DMS79 (cell line): ENCODE measurements around the gene P2RY1.
"Not testable (repeated sequence)": the region's sequence is repeated elsewhere in the genome, so short reads cannot be mapped to it uniquely, and the experiment has no call there.

ENCODE experiments used
- DNase-seq: peaks from one replicate; lab custom pipeline; 2025; lab: John Stamatoyannopoulos, UW

The P2RY1 gene

GRCh38 chr3:152836269-152836668 is 1.3 kb downstream of the P2RY1 start:
- DNase-seq, result no peak

DNA sequence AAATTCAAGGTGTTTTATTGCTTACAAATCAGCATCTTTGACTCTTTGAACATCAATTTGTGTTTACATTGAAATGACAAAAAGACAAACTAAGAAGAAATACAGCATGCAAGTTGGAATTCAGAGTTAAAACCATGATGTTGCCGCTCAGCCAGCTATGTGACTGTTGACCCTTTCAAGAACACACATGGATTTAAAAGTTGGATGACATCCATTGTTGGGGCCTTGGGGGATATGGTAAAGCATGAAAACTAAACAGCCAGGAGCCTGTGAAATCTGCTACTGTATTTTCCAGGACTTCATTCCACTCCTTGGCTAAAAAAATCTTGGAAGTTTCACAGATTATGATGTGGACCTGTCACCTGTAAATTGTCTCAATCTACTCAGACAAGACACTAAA is 4.6 kb downstream of the P2RY1 start:
- DNase-seq, result no peak

GRCh38 chr3:152841131-152841530 is 6.2 kb downstream of the P2RY1 start:
- no peak for DNase-seq

DNA sequence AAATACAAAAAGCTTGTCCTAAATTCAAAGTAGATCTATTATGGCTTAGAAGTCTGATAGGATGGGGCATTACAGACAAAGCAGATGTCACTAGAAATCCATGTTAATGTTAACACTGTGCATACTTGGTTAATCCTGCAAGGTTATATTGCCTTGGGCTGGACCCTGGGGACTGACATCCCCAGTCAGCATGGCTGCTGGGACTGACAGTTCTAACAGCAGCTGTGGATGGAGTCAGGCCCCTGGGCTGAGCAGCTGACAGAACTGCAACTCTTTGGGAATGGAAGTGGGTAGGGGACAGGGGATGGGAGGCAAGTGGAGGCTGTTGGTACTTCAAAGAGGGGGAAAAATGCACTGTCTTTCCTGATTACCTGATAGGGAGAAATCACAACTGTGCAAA is 7.5 kb downstream of the P2RY1 start:
- DNase-seq, result no peak

- no peak for DNase-seq
These were observed 9.0 kb downstream of the P2RY1 start for GRCh38 chr3:152843955-152844354.

- DNase-seq, result not testable (repeated sequence)
These were observed 11.8 kb downstream of the P2RY1 start for GRCh38 chr3:152846572-152847202.

- DNase-seq, result not testable (repeated sequence)
These were observed 12.7 kb downstream of the P2RY1 start for GRCh38 chr3:152847599-152847998.

- no peak for DNase-seq
These were observed 15.2 kb downstream of the P2RY1 start for GRCh38 chr3:152849996-152850578.

GRCh38 chr3:152853196-152853595 is 18.3 kb downstream of the P2RY1 start:
- no peak for DNase-seq

DNA sequence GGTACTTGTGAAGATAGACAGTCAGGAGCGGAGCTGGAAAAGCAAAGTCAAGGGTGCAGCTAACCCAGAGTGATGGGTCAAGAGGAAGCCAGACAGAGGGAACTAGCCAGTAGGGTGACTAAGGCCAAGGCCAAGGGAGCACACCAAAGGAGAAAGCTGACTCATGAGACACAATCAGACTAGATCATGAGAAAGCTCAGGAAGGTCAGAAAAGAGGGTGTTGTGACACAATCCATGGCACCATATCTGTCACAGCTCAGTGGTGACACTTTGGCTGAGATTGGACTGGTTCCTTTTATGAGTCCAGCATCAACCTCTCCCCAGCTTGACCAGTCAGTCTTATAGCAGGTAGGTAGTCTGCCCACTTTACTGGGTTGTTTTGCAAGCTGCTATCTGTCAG is 22.2 kb downstream of the P2RY1 start:
- no peak for DNase-seq

GRCh38 chr3:152858170-152858800 is 23.4 kb downstream of the P2RY1 start:
- DNase-seq, result no peak

DNA sequence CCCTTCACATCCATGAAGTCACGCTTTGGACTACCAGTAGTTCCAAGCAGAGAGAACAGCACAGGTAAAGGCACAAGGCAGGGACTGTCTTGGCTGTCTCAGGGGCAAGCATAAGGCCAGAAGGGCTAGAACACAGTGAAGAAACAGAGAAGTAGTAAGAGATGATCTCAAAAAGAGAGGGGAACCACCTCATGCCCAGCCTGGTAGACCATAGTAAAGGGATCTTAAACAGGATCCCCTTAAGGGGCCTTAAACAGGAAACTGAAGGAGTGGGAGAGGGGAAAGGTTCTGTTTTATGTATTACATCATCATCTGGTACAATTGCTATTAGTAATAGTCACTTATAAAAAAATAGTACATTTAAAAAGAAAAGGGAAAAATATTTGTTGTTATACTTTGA is 25.8 kb downstream of the P2RY1 start:
- DNase-seq, result no peak

GRCh38 chr3:152865668-152866245 is 30.8 kb downstream of the P2RY1 start:
- DNase-seq, result no peak

DNA sequence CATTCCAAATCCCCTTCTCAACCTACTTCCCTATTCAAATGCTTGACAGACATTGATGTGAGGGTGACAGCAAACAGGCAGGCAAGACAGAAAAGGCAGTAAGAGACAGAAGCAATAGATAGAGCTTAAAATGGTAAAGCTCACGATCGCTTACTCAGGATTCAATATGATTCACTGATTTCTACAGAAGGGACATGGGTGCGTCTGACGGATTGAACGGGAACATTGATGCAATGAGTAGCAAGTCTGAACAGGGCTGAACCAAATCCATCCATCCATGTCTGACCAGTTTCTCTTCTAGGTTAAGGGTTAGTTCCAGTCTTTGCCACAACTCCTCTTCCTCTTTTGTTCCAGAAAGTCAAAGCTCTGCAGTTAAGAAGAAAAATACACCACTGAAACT is 35.1 kb downstream of the P2RY1 start:
- DNase-seq, result no peak

DNA sequence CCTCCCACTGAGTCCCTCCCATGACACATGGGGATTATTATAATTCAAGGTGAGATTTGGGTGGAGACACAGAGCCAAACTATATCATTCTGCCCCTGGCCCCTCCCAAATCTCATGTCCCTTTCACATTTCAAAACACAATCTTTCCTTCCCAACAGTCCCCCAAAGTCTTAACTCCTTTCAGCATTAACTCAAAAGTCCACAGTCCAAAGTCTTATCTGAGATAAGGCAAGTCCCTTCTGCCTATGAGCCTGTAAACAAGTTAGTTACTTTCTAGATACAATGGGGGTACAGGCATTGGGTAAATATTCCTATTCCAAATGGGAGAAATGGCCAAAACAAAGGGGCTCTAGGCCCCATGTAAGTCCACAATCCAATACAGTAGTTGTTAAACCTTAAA is 38.4 kb downstream of the P2RY1 start:
- DNase-seq, result not testable (repeated sequence)

DNA sequence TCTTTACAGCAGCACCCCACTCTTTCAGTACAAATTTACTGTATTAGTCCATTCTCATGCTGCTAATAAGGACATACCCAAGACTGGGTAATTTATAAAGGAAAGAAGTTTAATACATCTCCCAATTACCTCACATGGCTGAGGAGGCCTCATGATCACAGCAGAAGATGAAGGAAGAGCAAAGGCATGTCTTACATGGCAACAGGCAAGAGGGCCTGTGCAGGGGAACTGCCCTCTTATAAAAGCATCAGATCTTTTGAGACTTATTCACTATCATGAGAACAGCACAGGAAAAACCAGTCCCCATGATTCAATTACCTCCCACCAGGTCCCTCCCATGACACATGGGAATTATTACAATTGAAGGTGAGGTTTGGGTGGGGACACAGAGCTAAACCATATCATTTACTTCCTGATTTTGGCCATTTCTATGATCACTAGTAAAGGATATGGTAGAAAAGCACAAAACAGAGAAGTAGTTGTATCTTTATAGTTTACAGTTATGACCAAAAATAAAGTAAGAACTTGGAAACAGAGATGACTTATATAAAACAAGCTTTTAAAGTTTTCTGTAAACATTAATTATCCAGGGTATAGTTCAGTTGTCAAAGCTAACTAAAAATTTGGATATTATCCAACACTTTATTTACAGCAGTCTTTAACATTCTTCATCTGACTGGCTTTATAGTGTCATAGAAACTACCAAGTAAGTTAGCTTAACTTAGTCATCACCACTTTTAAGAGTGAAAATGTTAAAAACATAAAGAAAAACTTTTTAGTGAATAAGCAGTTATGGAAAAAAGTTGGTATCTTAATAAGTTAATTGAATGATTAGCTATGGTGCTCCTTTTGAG is 40.2 kb downstream of the P2RY1 start:
- DNase-seq, result no peak

DNA sequence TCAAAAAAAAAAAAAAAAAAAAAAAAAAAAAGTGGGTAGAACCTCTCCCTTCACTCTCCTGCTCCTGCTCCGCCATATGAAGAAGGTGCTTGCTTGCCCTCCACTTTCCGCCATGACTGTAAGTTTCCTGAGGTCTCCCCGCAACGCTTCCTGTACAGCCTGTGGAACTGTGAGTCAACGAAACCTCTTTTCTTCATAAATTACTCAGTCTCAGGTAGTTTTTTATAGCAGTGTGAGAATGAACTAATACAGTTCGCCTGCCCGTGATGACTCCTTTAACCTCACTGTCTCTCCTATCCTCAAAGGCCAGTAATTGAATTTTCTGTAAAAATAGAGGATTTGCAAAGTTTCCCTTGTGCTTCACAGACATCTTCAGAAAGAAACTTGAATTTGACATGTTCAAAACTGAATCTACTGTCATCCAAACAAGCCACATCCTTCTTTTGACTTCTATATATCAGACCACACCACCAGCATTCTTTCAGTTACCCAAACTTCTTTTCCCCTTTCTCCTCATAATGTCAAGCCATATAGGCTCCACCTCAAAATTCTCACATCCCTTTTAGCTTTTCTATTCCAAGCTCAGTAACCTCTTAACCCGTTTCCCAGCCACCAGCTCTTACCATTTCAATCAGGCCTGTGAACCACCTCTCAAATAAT is 44.3 kb downstream of the P2RY1 start:
- no peak for DNase-seq

DNA sequence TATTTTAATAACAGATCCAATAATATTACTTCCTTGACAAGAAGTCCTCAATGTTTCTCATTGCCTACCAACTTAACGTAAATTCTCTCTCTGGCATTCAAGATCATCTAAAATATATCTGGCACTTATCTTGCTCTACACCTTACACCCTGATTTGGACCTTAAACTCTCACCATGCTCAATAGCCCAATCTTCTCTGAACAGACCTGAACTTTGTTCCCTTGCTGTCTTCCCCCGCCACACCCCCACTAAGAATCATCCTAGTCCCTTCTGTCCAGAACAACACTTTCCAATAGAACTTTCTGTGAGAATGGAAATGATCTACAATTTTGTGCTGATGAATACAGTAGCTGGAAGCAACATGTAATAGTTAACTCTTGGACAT is 44.9 kb downstream of the P2RY1 start:
- DNase-seq, result no peak

- no peak for DNase-seq
These were observed 50.1 kb downstream of the P2RY1 start for GRCh38 chr3:152885076-152885475.
